Inferior parietal cortex (tissue), 1 donor: ENCODE measurements around the gene PTPRH.
A peak's percentile ranks its signal among the peaks of the same experiment; 100 is the strongest.
"Not testable (repeated sequence)": the region's sequence is repeated elsewhere in the genome, so short reads cannot be mapped to it uniquely, and the experiment has no call there.

Source experiments
- DNase-seq: peaks from one replicate; pipeline ENCODE4 v3.0.0-alpha.2; 2016; ENCODE audit errors: extremely low spot score

Gene PTPRH

DNA sequence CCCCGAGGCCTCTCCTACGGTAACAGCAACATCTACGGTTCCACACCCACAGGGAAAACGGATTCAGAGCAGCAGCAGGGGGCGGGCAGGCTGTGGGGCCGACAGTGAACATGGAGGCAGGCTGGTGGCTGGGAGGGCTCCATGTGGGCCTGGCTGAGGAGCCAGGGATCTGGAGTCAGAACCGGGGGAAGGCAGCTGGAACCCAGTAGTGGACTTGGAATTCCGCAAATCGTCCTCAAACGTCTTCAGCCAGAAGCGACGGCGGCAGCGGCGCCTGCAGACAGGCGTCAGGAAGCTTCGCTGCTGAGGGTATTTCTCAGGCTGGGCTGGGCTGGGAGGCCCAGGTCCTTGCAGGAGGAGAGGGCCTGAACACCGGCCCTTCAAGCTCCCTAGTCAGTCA, 17.5 kb upstream of the PTPRH start:
- no peak for DNase-seq

DNA sequence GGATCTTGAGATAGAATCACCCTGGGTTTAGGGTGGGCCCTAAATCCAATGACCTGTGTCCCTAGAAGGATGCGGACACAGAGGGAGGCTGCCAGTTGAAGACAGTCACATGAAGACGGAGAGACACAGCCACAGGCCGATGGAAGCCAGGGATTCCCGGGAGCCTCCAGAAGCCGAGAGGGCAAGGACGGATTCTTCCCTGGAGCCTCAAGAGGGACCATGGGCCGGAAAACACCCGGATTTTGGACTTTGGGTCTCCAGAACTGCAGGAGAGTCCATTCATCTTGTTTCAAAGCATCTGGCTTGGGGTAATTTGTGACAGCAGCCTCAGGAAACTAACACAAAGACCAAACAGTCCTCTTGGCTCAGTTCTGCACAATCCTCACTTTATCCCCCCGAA, 17.0 kb upstream of the PTPRH start:
- DNase-seq, result no peak

DNA sequence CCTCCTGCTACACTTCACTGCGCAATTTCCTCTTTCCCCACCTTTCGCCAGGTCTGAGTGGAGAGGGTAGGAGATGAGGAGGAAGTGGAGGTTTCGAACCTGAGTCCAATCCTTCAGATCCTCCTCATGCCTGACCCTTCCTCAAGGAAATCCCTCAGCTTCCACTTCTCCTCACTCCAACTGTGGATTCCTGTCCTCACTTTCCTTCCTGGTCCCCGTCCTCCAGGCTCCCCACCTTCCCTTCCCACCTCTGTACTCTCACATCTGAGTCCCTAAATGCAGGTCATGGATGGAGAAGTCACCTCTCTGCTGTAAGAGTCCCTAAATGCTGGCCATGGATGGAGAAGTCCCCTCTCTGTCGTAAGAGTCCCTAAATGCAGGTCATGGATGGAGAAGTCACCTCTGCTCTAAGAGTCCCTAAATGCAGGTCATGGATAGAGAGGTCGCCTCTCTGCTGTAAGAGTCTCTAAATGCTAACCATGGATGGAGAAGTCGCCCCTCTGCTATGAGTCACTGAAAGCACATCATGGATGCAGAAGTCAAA, 16.2 kb upstream of the PTPRH start:
- DNase-seq, result no peak

DNA sequence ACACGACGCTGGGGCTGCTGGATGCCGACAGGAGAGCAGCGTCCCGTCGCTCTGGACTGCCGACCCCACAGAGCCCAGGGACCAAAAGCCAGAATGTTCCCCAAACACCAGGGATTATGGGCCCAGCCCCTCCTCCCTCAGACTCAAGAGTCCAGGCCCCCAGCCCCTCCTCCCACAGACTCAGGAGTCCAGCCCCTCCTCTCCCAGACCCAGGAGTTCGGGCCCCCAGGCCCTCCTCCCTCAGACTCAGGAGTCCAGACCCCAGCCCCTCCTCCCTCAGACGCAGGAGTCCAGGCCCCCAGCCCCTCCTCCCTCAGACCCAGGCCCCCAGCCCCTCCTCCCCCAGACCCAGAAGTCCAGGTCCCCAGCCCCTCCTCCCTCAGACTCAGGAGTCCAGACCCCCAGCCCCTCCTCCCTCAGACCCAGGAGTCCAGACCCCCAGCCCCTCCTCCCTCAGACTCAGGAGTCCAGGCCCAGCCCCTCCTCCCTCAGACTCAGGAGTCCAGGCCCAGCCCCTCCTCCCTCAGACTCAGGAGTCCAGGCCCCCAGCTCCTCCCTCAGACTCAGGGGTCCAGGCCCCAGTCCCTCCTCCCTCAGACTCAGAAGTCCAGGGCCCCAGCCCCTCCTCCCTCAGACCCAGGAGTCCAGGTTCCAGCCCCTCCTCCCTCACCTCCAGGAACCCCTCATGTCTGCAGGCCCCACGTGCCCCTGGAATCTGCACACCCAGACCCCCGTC, 15.5 kb upstream of the PTPRH start:
- DNase-seq, result not testable (repeated sequence)

DNA sequence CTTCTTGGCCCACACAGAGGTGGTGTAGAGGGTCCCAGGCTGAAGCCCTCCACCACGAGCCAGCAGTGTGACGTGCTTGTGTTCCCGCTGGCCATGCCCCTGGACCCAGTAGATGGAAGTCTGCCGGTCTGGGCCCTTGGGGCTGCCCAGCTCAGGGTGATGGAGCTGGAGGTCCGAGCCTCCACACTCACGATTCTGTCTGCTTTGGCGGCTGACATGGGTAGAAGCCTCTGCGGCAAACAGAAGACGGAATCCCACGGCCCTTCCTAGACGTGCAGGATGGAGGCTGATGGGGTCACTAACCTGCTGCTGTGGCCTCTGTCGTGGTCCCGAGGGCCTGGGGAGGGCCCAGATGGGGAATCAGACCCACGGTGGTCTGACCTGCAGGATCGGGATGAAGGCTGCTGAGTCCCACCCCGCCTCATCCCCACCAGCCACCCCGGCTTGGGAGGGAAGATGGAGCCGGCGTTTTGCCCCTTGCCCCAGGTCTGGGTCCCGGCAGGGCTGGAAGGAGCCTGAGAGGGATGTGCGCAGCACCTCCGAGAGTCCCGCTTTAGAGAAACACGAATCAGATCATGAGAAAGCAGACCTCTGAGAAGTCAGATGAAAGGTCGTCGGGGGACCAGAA, 14.9 kb upstream of the PTPRH start:
- DNase-seq, result no peak

DNA sequence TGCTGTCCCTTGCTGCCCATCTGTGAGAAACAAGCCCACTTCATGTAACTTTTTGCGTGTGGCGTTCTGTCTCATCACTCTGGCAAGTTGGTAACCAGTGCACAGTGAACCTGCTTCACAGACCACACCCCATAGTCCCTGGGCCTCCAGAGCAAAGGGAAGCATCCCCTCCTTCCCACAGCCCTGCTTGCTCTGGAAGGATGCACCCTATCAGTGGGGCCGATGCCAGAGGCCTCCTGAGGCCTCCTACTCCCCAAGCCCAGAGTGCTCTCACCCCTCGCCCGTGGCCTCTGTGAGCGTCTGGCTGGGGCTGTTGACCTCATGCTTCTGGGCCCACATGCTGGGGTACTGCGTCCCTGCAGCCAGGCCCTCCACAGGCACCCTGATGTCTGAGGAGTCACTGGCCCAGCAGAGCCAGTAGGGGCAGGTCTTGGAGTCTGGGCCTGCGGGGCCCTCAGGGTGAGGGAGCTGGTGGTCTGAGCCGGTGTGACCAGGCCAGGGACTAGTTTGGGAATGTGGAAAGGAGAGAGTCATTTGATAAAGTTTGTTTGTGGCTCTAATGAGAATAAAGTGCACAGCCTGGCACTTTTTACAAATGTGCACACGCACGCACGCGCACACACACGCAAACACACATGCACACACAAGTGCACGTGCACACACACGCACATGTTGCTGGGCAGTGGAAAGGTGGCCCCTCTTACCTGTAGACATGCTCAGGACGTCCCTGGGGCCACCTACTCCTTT, 14.2 kb upstream of the PTPRH start:
- DNase-seq, result no peak

DNA sequence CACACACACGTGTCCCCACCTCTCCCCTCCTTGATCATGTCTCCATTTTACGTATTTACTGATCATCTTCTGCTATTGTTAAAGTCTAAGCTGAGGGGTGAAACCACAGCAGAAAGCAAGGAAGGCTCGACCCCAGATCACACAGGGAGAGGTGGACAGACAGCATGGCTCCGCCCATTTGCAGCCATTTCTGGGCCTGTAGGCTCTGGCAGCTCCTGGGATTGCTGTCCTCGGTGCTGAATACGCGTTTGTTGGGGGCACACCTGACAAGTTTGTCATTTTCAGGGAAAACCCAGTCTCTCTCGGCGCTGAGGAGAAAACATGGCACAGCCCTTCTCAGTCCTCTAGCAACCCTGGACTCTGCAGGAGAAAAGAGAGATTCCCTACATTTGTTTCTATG, 11.2 kb upstream of the PTPRH start:
- DNase-seq, result no peak

DNA sequence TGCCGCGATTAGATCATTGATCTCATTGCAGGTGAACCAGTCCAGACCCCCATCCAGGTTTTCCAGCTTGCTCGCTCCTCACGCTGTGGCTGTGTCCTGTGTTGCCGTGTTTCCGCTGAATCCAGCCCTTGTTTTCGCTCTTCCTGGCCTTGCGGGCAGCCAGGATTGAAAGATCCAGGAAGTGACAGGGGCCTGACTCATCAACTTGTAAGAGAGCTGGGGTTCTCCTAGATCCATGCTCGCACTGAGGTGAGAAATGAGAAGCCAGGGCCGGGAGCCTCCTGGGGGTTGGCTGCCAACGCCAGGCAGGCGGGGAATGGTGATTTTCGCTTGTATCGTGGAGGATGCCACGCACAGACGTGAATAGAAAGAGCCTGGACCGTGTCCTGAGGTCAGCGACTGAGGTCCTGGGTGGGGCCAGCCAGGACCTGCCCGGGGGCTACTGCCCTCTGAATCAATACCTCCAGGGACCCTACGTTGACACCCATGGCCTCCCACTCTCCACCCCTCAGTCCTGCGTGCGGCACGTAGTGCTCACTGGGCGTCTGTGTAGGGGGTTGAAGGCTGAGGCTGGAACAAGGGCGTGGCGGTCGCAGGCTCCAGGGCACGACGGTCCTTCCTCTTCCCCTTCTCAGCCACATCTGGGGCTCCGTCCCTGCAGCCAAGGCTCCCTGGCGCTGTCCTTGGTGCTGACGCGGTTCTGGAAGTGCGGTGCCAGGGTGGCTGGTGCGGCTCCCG, 7.3 kb upstream of the PTPRH start:
- peak; percentile 92 for DNase-seq

DNA sequence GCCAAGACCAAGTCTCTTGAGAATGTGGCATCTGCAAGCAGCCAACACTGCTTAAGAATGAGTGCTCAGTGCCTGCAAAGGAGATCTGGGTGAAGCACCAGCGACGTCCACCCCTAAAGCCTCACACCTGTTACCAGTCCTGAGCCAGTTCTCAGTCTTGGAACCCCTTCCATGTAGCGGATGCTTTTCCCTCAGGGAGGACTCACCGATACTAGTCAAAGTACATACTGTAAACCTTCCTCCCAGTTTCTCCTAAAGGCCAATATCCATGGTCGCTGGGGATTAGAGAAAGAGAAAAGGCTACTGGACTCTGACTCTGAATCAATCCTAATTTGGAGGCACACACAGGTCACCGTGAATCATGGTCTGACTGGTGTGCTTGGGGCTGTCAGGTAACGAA, 4.2 kb upstream of the PTPRH start:
- DNase-seq, result no peak

DNA sequence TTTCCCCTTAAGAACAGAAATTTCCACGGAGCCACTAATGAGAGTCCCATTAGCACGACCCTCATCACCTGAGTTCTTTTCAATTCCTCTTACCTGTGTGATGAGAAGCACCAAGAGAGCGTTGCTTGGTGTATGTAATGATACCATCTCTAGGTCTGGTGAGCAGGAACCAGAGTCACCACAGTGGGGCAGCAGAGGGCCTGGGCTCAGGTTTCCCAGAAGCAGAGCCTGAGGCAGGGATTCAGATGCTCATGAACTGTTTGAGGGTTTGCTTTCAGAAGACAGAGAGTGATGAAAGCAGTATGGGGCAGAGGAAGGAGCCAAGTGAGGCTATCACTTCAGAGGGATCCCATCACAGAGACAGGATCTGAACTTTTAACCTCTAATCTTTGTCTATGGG, 3.1 kb upstream of the PTPRH start:
- DNase-seq, result no peak

DNA sequence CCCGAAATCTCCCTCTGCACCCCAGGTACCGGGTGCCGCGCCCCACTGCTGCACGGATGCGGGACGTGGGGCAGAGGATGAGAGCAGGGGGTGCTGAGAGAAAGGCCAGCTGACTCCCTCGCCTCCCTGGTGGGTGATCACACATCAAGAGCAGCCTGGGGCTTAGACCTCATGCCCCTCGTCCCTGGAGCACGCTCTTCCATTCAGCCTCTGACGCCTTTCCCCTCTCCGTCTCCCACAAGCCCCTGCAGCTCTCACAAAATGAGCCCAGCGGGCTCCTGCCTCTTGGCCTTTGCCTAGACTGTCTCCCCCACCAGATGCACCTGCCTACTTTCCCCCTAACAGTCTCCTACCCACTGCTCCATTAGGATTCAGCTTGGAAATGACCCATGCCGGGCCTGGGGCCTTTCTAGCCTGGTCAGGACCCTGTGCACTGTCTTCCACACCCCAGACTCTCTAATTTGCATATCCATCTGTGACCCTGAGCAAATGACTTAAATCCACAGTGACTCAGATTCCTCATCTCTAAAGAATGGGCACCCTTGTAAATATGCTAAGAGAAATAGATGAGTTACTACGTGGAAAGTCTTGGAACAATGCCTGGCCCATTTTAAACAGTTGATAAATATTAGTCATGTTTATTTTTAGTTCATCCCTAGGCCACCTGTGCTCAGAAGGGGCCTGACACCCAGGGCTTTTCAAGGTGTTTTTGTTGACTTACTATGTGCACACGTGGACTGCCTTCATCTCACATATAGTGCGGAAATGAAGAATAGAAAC, 582 bp upstream of the PTPRH start:
- no peak for DNase-seq

DNA sequence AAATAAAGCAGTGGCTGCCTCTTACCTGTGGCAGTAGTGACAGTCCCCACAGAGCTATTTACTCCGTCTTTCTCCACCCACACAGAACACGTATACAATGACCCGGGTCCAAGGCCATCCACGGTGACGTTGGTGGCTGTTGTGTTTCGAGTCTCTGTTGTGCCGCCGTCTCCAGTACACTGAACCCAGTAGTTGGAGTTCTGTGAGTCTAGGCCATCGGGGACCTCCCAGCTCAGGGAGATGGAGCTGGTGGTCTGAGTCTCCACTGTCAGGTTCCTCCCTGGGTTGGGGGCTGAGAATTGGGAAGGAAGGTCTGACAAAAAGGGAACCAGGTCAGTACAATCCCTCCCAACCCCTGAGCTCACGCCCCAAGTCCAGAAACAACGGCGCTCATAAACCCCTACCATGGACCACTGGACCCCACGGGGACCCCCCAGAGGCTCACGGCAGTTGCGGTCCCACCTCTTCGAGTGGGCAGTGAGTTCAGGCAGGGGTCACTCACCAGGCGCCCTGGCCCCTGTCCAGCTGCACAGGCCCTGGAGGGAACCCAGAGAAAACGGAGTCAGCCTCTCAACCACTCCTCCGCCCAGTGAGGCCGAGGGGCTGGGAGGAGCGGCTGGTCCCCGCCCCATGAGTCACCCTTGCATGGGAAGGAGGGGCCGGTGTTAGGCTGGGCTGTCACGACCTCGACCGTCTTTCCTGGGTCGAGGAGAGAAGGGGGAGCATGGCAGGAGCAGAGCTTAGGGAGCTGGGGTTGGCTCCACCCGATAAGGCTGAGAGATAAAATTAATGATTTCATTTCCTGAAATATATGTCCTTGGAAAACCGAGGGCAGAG, 2.4 kb downstream of the PTPRH start:
- DNase-seq, result peak; percentile 37

DNA sequence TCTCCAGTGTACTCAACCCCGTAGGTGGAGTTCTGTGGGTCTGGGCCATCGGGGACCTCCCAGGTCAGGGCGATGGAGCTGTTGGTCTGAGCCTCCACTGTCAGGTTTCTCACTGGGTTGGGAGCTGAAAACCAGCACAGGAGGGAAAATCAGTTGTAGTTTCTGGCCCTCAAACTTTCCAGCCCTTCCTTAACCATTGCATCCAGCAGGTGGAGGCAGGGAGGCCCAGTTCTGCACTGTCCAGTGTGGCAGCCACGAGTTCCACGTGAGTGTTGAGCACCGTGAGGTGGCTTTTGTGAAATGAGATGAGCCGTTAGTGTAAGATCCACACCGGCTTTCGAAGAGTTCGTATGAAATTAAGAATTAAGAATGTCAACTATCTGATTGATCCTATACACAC, 7.1 kb downstream of the PTPRH start:
- not testable (repeated sequence) for DNase-seq

DNA sequence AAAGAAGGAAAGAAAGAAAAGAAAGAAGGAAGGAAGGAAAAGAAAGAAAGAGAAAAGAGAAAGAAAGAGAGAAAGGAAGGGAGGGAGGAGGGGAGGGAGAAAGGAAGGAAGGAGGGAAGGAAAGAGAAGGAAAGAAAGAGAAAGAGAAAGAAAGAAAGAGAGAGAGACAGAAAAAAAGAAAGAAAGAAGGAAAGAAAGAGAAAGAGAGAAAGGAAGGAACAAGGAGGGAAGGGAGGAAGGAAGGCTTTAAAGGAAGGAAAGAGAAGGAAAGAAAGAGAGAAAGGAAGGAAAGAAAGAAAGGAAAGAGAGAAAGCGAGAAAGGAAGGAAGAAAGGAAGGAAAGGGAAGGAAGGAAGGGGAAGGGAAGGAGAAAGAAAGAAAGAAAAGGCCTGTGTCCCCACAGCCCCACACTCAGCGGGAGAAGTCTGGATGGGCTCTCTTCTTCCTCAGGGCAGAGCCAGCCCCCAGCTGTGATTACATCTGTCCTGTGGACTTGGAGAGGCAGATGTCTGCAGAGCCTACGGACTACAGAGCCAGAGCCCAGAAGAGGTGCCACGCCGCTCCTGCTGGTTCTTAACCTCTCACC, 9.6 kb downstream of the PTPRH start:
- no peak for DNase-seq

DNA sequence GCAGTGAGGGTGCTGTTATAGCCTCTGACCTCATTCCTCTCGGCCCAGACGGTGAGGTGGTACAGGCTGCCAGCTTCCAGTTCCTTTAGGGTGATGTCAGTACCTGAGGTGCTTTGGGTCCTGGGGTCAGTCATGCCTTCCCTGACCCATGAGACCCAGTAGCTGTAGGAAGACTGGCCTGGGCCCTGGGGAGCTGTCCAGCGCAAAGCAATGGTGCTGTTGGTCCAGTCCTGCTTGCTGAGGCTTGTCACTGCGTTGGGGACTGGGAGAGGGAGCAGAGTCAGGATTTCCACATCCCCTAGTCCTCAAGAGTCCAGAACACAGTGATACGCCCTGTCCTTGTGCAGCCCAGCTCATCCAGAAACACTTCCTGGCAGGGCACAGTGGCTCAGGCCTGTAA, 10.7 kb downstream of the PTPRH start:
- no peak for DNase-seq

DNA sequence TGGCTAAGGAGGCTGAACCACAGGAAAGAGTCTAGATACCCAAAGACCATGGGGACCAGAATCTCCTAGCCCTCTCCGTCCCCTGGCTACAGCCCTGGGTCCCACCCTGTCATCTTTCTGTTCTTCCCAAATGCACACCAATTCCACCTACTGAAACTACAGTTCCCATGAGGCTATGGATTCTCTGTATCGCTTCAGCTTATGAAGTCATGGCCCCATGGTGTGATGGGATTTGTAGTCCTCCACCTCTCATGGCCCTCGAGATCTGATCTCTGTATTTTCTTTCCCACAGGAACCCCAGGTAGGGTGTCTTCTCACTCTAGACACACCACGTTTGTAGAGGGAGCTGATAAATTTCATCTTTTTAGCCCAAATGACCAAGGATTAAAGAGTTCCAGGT, 11.8 kb downstream of the PTPRH start:
- no peak for DNase-seq

DNA sequence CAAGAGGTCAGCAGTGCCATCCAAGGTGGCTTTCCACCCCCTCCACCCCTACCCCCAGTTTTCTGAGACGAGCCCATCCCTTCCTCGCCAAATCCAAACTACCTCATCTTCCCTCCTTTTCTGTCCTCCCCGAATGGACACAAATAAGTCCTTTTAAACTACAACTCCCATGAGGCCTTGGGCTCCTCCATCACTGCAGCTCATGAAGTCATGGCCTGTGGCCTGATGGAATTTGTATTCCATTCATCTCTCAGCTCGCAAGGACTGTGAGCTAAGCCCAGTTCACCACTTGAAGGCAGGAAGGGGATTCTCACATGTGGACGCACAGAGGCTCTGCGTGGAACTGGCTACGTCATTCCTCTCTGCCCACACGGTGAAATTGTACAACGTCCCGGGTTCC, 12.5 kb downstream of the PTPRH start:
- no peak for DNase-seq

DNA sequence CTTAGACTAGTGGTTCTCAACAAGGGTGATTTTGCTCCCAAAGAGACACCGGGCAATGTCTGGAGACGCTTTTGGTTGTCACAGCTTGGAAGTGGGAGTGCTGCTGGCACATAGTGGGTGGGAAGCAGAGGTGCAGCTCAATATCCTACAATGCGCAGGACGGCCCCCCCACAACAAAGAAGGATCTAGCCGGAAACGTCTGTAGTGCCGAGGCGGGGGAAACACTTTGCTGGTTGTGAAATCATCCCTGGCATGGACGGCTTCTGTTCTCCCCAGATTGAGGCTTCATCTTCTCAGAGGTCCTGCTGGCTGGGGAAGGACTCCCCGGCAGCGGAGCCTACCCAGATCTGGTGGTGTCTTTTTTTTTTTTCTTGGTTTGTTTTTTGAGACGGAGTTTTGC, 15.8 kb downstream of the PTPRH start:
- DNase-seq, result no peak

DNA sequence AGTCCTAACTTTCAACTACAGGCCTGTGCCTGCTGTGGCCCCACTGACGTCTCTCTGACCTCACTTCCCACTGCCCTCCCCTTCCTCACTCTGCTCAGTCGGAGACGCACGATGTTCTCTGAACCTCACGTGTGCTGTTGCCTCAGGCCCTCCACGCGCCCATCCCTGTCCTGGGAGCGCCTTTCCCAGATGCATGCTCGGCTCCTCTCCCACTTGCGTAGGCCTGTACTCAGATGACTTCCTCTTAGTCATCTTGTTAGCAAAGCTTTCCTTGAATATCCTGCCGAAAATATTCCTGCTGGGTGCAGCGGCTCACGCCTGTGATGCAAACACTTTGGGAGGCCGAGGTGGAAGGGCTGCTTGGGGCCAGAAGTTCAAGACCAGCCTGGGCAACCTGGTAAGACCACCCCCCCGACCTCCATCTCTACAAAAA, 19.9 kb downstream of the PTPRH start:
- DNase-seq, result peak; percentile 57

DNA sequence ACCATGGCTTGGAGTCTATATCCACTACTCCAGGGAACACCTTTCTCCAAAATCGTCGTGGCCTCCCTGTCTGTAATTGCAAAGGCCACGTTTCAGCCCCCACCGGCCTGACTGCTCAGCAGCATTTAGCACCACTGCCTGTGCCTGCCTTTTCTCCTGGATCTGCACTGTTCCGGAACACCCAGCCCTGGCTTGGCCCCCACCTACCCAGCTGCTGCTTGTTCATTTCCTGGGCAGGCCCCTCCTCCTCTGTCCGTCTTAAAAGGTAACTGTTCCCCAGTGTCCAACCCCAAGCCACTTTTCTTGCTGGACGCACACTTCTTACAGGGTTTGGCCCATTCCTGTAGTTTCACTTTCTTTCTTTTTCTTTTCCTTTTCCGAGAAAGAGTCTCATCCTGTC, 20.7 kb downstream of the PTPRH start:
- DNase-seq, result no peak
